ENCODE measurements around the gene NF2.

GRCh38 chr22:29637181-29637580, 33.7 kb downstream of the NF2 start:
- TF ChIP-seq, protein P1, sequence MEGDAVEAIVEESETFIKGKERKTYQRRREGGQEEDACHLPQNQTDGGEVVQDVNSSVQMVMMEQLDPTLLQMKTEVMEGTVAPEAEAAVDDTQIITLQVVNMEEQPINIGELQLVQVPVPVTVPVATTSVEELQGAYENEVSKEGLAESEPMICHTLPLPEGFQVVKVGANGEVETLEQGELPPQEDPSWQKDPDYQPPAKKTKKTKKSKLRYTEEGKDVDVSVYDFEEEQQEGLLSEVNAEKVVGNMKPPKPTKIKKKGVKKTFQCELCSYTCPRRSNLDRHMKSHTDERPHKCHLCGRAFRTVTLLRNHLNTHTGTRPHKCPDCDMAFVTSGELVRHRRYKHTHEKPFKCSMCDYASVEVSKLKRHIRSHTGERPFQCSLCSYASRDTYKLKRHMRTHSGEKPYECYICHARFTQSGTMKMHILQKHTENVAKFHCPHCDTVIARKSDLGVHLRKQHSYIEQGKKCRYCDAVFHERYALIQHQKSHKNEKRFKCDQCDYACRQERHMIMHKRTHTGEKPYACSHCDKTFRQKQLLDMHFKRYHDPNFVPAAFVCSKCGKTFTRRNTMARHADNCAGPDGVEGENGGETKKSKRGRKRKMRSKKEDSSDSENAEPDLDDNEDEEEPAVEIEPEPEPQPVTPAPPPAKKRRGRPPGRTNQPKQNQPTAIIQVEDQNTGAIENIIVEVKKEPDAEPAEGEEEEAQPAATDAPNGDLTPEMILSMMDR (IDR thresholded peaks at IDR 0.05): no peak
- no peak for TF ChIP-seq POLR2A (IDR thresholded peaks at IDR 0.05)

Measured in testis (tissue), 2 donors.